ENCODE data around the gene ENAH.

DNA sequence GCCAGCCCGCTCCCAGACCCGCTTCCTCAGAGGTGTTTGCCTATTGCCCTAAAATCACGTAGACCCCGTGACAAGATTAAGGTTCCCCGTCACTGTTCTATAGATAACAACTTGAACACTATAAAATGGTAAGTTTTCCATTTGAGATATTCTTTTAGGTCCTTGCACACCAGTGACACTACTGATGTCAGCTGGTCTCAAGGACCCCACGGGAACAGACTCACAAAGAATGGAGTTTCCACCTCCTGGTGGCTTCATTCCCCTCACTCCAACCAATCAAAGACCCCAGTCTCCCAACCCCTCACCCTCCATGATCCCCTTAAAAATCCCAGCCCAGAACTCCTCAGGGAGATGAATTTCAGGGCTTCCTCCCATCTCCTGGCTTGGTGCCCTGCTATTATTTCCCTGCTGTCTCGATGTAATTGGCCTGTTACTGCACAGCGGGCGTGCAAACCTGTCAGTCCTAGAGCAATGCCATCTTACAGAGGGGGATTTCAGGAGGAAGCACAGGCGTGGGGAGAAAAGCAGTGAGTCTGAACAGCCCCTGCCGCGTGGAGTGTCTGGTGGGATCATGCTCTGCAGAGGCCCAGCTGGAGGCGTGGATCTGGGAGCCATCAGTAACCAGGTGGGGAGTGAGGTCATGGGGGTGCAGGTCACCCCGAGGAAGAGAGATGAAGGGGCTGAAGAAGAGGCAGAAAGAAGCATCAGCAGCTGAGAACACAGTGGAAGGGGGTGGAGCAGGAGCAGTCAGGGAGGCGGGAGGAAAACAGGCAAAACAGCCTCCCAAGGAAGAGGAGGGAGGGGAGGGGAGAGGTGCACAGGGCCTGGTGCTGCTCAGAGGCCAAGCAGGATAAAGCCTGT, 190.0 kb downstream of the ENAH start:
- TF ChIP-seq RAD21 (IDR thresholded peaks at IDR 0.05; ENCODE audit: low read depth) = no peak
- no peak for TF ChIP-seq TCF12 (IDR thresholded peaks at IDR 0.05; ENCODE audit: low read depth)
- TF ChIP-seq, protein P1, sequence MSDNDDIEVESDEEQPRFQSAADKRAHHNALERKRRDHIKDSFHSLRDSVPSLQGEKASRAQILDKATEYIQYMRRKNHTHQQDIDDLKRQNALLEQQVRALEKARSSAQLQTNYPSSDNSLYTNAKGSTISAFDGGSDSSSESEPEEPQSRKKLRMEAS (IDR thresholded peaks at IDR 0.05) = no peak
- TF ChIP-seq ZBTB7A (IDR thresholded peaks at IDR 0.05; ENCODE audit: low read depth) = no peak
- TF ChIP-seq REST (IDR thresholded peaks at IDR 0.05; ENCODE audit: low read depth) = no peak
- no peak for TF ChIP-seq CEBPB (IDR thresholded peaks at IDR 0.05)
- TF ChIP-seq YY1 (IDR thresholded peaks at IDR 0.05; ENCODE audit: low read depth) = no peak

Data from Ishikawa (cell line).